IMR-90 (cell line): ENCODE results near the gene ERMAP. TPM values are rescaled to one million over a fixed set of nuclear protein-coding genes. Genes with fewer than 3 reads are reported as not detected.

Experiments used
- ATAC-seq: fragments of 200-7000 bp; cut with Tn5 transposase; 2 replicates; pipeline ENCODE4 v1.9.1; 2020; ENCODE audit warnings: low read depth, mild to moderate bottlenecking, moderate library complexity
- BruUV-seq: library from RNA; stranded (reverse); fragments of 400-500 nt; replicated peaks from 2 replicates; lab custom pipeline; 2021; lab: Mats Ljungman, UMichigan
- CTCF ChIA-PET: fragments of 300-600 bp; formaldehyde crosslinking; extraction: SDS; loops from one replicate; lab custom pipeline; 2021; ENCODE audit warnings: antibody characterized with exemption; lab: Yijun Ruan, JAX
- POLR2A ChIA-PET: fragments of 300-600 bp; sonication (Branson Sonifier 250); formaldehyde crosslinking; loops from one replicate; lab custom pipeline; 2022; ENCODE audit warnings: antibody characterized with exemption; ENCODE audit not compliant: unreplicated experiment; lab: Charles Lee
- DNase-seq: peaks from one replicate; pipeline ENCODE4 v3.0.0; 2013
- H2AFZ ChIP-seq: replicated peaks from 2 replicates; pipeline ENCODE3; 2013; ENCODE audit warnings: low read length, mild to moderate bottlenecking; ENCODE audit not compliant: poor library complexity
- H2AK5ac ChIP-seq: 2 replicates; pipeline ENCODE4 v1.6.1; 2013; ENCODE audit warnings: low read depth, low read length, inconsistent platforms
- H2AK9ac ChIP-seq: replicated peaks from 2 replicates; pipeline ENCODE3; 2013; ENCODE audit warnings: mild to moderate bottlenecking, low read depth, low read length, moderate library complexity; ENCODE audit not compliant: poor library complexity
- H2BK120ac ChIP-seq: 2 replicates; pipeline ENCODE4 v1.6.1; 2013; ENCODE audit warnings: low read depth, low read length, inconsistent platforms
- H2BK15ac ChIP-seq: 3 replicates; pipeline ENCODE4 v1.6.1; 2013; ENCODE audit warnings: low read depth, low read length, inconsistent platforms
- H2BK20ac ChIP-seq: 2 replicates; pipeline ENCODE4 v1.6.1; 2013; ENCODE audit warnings: low read depth, mild to moderate bottlenecking, inconsistent platforms, low read length, moderate library complexity
- H2BK5ac ChIP-seq: 2 replicates; pipeline ENCODE4 v1.6.1; 2013; ENCODE audit warnings: mild to moderate bottlenecking, low read depth, low read length, inconsistent platforms; ENCODE audit not compliant: poor library complexity, severe bottlenecking
- H3K14ac ChIP-seq: replicated peaks from 2 replicates; pipeline ENCODE4 v1.6.1; 2013; ENCODE audit warnings: low read depth, low read length, inconsistent platforms
- H3K18ac ChIP-seq: 2 replicates; pipeline ENCODE4 v1.6.1; 2013; ENCODE audit warnings: low read depth, low read length, control low read depth
- H3K23ac ChIP-seq: 2 replicates; pipeline ENCODE4 v1.6.1; 2013; ENCODE audit warnings: low read depth, low read length, inconsistent platforms
- H3K27ac ChIP-seq: 2 replicates; pipeline ENCODE4 v1.5.1; 2013; ENCODE audit warnings: mild to moderate bottlenecking, control low read depth, low read length; ENCODE audit not compliant: insufficient read depth
- H3K27me3 ChIP-seq: 2 replicates; pipeline ENCODE4 v1.6.1; 2013; ENCODE audit warnings: low read length; ENCODE audit not compliant: control insufficient read depth, insufficient read depth
- H3K36me3 ChIP-seq: 2 replicates; pipeline ENCODE4 v1.6.1; 2013; ENCODE audit warnings: low read length, mixed read lengths; ENCODE audit not compliant: control insufficient read depth, insufficient read depth
- H3K4ac ChIP-seq: 2 replicates; pipeline ENCODE4 v1.6.1; 2013; ENCODE audit warnings: low read depth, low read length, inconsistent platforms
- H3K4me1 ChIP-seq: 2 replicates; pipeline ENCODE4 v1.6.1; 2013; ENCODE audit warnings: low read length, mixed read lengths; ENCODE audit not compliant: control insufficient read depth, insufficient read depth
- H3K4me2 ChIP-seq: 2 replicates; pipeline ENCODE4 v1.6.1; 2013; ENCODE audit warnings: low read depth, mild to moderate bottlenecking, control low read depth, low read length, moderate library complexity
- H3K4me3 ChIP-seq: 2 replicates; pipeline ENCODE4 v1.5.1; 2013; ENCODE audit warnings: low read depth, mild to moderate bottlenecking, control low read depth, low read length, moderate library complexity; ENCODE audit not compliant: insufficient read depth
- H3K56ac ChIP-seq: 2 replicates; pipeline ENCODE4 v1.6.1; 2013; ENCODE audit warnings: low read length, inconsistent platforms; ENCODE audit not compliant: insufficient read depth; ENCODE audit errors: extremely low read depth
- H3K79me1 ChIP-seq, 2 experiments: 2 replicates each; pipeline ENCODE4 v1.6.1; 2013; ENCODE audit warnings: low read length in 2 of 2, inconsistent platforms in 1 of 2, low read depth in 1 of 2
- H3K9ac ChIP-seq: 2 replicates; pipeline ENCODE4 v1.6.1; 2013; ENCODE audit warnings: low read depth, low read length, control low read depth
- H3K9me1 ChIP-seq: 2 replicates; pipeline ENCODE4 v1.6.1; 2013; ENCODE audit warnings: low read length, inconsistent platforms; ENCODE audit not compliant: insufficient read depth
- H3K9me3 ChIP-seq: 2 replicates; pipeline ENCODE4 v1.6.1; 2013; ENCODE audit warnings: low read length; ENCODE audit not compliant: control insufficient read depth, insufficient read depth
- H4K20me1 ChIP-seq: 2 replicates; pipeline ENCODE4 v1.6.1; 2013; ENCODE audit warnings: low read length, inconsistent platforms; ENCODE audit not compliant: insufficient read depth
- H4K5ac ChIP-seq: 2 replicates; pipeline ENCODE4 v1.6.1; 2013; ENCODE audit warnings: mild to moderate bottlenecking, low read depth, low read length, control low read depth
- H4K8ac ChIP-seq, 2 experiments: 2 replicates each; pipeline ENCODE4 v1.6.1; 2013; ENCODE audit warnings: low read depth in 2 of 2, low read length in 2 of 2, control low read depth in 1 of 2, inconsistent platforms in 1 of 2
- H4K91ac ChIP-seq: 2 replicates; pipeline ENCODE4 v1.6.1; 2013; ENCODE audit warnings: low read depth, low read length, inconsistent platforms; ENCODE audit not compliant: insufficient read depth
- FOS ChIP-seq: fragments of 150-350 bp; IDR thresholded peaks from 2 replicates; pipeline ENCODE4 v1.6.1; 2016; ENCODE audit warnings: low read depth, low read length
- MAFK ChIP-seq: IDR thresholded peaks from 2 replicates; pipeline ENCODE4 v1.6.1; 2012; ENCODE audit warnings: low read depth, low read length, improper control_type of control experiment
- MAZ ChIP-seq: IDR thresholded peaks from 2 replicates; pipeline ENCODE4 v1.6.1; 2012; ENCODE audit warnings: low read depth, mild to moderate bottlenecking, low read length, improper control_type of control experiment, moderate library complexity, borderline replicate concordance
- MXI1 ChIP-seq: IDR thresholded peaks from 2 replicates; pipeline ENCODE4 v1.6.1; 2012; ENCODE audit warnings: low read depth, mild to moderate bottlenecking, low read length, moderate library complexity, borderline replicate concordance
- NFE2L2 ChIP-seq: fragments of 150-350 bp; IDR thresholded peaks from 2 replicates; pipeline ENCODE4 v1.6.1; 2016; ENCODE audit warnings: low read depth, mild to moderate bottlenecking, low read length
- RAD21 ChIP-seq: IDR thresholded peaks from 2 replicates; pipeline ENCODE4 v1.6.1; 2012; ENCODE audit warnings: low read length, improper control_type of control experiment
- SMC3 ChIP-seq: fragments of 150-350 bp; IDR thresholded peaks from 2 replicates; pipeline ENCODE4 v1.6.1; 2016; ENCODE audit warnings: low read depth, mild to moderate bottlenecking, antibody characterized with exemption, low read length, moderate library complexity
- WGBS, 2 experiments: methylation state at CpG; one replicate each; pipeline versions ENCODE4 v1.1.5 to v1.1.7; 2013; ENCODE audit warnings: missing lambda C conversion rate in 2 of 2; ENCODE audit not compliant: insufficient read length in 1 of 2; ENCODE audit errors: extremely low coverage in 2 of 2; 5-methylcytosine and 5-hydroxymethylcytosine counted together
- dilution Hi-C: fragments of 300-500 bp; cut with HindIII; formaldehyde crosslinking; loops from one replicate; pipeline ENCODE4 v1.14.3; 2018; ENCODE audit warnings: low sequenced_read_pairs; ENCODE audit not compliant: unreplicated experiment
- in situ Hi-C: fragments of 300-500 bp; cut with MboI; formaldehyde crosslinking; loops from 3 replicates; pipeline ENCODE4 v1.14.3; 2019; ENCODE audit warnings: low sequenced_read_pairs, inconsistent platforms, mixed read lengths
- intact Hi-C: fragments of 100-400 bp; cut with micrococcal nuclease; formaldehyde crosslinking; loops from 2 replicates; pipeline ENCODE4 v1.10.0; 2022
- polyA plus RNA-seq, 3 experiments: library from polyadenylated mRNA; depleted of rRNA; stranded (reverse); fragments of >200 nt; gene quantifications; 2 replicates each; pipeline ENCODE4 v1.2.3, GENCODE V29; 2012; ENCODE audit warnings: low replicate concordance in 1 of 3
- total RNA-seq: library from RNA; depleted of rRNA; stranded (reverse); fragments of >200 nt; gene quantifications from 2 replicates; pipeline ENCODE4 v1.2.3, GENCODE V29; 2012
- TF ChIP-seq, protein P1 (sequence below): fragments of 150-350 bp; IDR thresholded peaks from 2 replicates; pipeline ENCODE4 v1.6.1; 2017; ENCODE audit warnings: mild to moderate bottlenecking, antibody characterized with exemption, low read length, low read depth

ERMAP gene
- total and polyA plus RNA-seq, 2 of the 4 experiments (the other 2 are of a cell fraction), result 5.0 to 7.2 TPM

DNA sequence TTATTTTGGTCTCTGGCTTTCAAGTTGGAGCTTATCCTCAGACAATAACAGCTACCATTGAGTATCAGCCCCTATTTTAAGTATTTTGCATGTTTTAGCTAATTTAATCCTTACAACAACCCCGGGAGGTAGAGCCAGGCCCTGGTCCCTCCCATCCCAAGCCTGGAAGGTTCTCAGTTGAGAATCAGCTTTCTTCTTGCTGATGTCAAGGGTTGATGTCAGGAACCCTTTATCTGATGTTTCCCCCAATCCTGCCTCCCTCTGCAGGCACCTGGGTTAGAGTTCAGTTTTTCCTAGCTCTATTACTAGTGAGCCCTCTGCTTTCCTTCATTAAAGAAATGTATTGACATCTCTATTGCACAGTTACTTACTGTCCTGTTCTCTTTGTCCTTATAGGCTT lies 3.9 kb downstream of the ERMAP start:
- CTCF ChIA-PET, result interaction anchor here (0.8 kb wide), 1 partner anchor 25 kb away, joined by 3 read pairs; no protein-coding TSS in a partner anchor

More for the DNA sequence above, 3.9 kb downstream of the ERMAP start:
- Histone ChIP-seq H2BK120ac (no peak overlapping the region), H3K36me3 (no peaks in the 10 kb centered on the region), H3K4me3 (no peak overlapping the region), H3K23ac (peak overlapping the region; percentile 34; the same call in 1 of the 2 replicates), H4K91ac (no peak overlapping the region), H3K9me1 (no peaks in the 10 kb centered on the region; the same call in 1 of the 2 replicates), H2BK15ac (no peak overlapping the region), H2AK9ac (no peak overlapping the region), H2AK5ac (no peak overlapping the region), H3K18ac (no peak overlapping the region), H2BK5ac (no peak overlapping the region), H4K8ac (0 out of 4 replicates have a peak overlapping the region, but pooled peaks of 1 of the 2 experiments have one; percentile 35), H3K14ac (no peak overlapping the region), H3K27me3 (no peaks in the 10 kb centered on the region), H3K9ac (no peak overlapping the region), H4K5ac (no peak overlapping the region), H3K9me3 (no peaks in the 10 kb centered on the region), H3K4ac (no peak overlapping the region), H2BK20ac (no peak overlapping the region), H2AFZ (no peak overlapping the region), H3K27ac (no peak overlapping the region), H4K20me1 (no peaks in the 10 kb centered on the region), H3K4me2 (no peak overlapping the region), H3K4me1 (peaks cover 2% of the 10 kb centered on the region; the same call in 1 of the 2 replicates), H3K79me1 (peaks cover 27 to 46% of the 10 kb centered on the region in 2 experiments), H3K56ac (no peak overlapping the region)
- TF ChIP-seq, protein P1, sequence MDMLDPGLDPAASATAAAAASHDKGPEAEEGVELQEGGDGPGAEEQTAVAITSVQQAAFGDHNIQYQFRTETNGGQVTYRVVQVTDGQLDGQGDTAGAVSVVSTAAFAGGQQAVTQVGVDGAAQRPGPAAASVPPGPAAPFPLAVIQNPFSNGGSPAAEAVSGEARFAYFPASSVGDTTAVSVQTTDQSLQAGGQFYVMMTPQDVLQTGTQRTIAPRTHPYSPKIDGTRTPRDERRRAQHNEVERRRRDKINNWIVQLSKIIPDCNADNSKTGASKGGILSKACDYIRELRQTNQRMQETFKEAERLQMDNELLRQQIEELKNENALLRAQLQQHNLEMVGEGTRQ, result no peak
- TF ChIP-seq NFE2L2 (no peak), FOS (no peak), MAZ (no peak), SMC3 (no peak), RAD21 (no peak), MAFK (no peak), MXI1 (no peak)
- ATAC-seq (no peak), DNase-seq (no peak)
- BruUV-seq, result no TSS peak
- intact Hi-C loops, result no loop called here
- dilution Hi-C loops, result no loop called here
- POLR2A ChIA-PET, result interaction anchor here (0.6 kb wide), 1 partner anchor 57 kb away, joined by 3 read pairs; no protein-coding TSS in a partner anchor
- in situ Hi-C loops, result no loop called here
- WGBS, 2 experiments, result no CpG with 5 or more reads among the region's 1 CpG
